ENCODE measurements around the gene NOS1AP. TPM values are rescaled to one million over a fixed set of nuclear protein-coding genes. Genes with fewer than 3 reads are reported as not detected.
A peak's percentile ranks its signal among the peaks of the same experiment; 100 is the strongest.

The NOS1AP gene
- total and polyA plus RNA-seq, 9 of the 15 experiments (the other 6 are each of a cell fraction or from before 2014, with no cell fraction given) = 0.07 to 1.5 (median 0.22) TPM

DNA sequence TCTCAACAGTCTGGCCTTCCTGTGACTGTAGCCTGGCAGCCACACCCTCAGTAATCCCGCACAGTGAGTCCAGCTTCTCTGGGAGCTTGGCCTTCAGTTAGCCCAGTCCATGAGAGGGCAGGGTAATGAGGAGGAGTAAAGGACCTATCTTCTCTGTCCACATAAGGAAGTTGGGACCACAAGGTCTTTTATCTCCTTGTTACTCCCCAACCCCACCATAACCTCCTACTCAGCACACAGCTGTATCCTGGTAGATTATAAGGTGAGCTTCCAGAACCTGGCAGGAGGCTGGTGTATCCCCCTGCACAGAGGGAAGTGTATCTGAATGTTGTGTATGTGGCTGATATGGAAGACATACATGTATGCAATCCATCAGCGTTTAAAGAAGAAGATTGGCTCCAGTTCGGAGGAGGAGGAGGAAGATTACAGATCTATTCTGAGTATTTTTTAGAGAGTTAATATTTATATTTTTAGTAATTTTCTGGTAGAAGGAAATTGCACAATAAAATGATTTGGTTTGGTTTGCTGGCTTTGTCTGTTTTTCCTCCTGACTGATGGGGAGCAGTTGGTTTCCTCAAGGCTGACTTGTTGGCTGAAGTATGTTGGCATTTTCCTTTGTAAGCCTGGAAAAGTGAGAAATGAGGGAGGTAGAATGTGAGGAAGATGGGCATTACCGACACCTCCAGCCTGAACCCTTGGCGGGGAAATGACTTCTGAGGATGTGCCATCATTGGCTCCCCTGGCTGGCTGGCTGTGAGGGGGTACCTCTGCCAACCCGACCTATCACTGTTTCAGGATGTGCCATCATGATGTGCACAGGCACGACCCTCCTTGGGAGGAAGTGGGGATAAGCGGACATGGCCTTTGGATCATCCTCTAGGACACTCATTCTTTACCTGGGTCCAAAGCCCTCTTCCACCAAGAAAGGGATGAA, 317.1 kb downstream of the NOS1AP start (continued):
- TF ChIP-seq POLR3G (IDR thresholded peaks at IDR 0.05; ENCODE audit: extremely low read depth, insufficient read length, insufficient replicate concordance) (no peak), EP300 (IDR thresholded peaks at IDR 0.05; ENCODE audit: low read length) (peak; percentile 98), TCFL5 (CRISPR knock-in tag; conservative IDR thresholded peaks at IDR 0.05) (no peak), ZNF282 (CRISPR knock-in tag; IDR thresholded peaks at IDR 0.05) (no peak), CBFA2T2 (conservative IDR thresholded peaks at IDR 0.05) (peak; percentile 99), KLF1 (tag; IDR thresholded peaks at IDR 0.05) (no peak), PYGO2 (tag; IDR thresholded peaks at IDR 0.05) (no peak), ETV1 (tag; conservative IDR thresholded peaks at IDR 0.05; ENCODE audit: low read depth) (peak; percentile 58; the same call in 1 of the 2 replicates), ZNF124 (CRISPR knock-in tag; IDR thresholded peaks at IDR 0.05) (no peak), TCF7L2 (IDR thresholded peaks at IDR 0.05; ENCODE audit: low read depth, low read length) (no peak), MEF2D (tag; conservative IDR thresholded peaks at IDR 0.05; ENCODE audit: low read depth) (no peak), LARP7 (IDR thresholded peaks at IDR 0.05) (no peak), ZNF212 (CRISPR knock-in tag; IDR thresholded peaks at IDR 0.05) (no peak), HNRNPL (IDR thresholded peaks at IDR 0.05; ENCODE audit: low read depth, low read length) (no peak), NCOA6 (IDR thresholded peaks at IDR 0.05) (peak; percentile 46; the same call in 1 of the 2 replicates), ZNF165 (CRISPR knock-in tag; IDR thresholded peaks at IDR 0.05; ENCODE audit: borderline replicate concordance) (no peak), PHF21A (IDR thresholded peaks at IDR 0.05; ENCODE audit: borderline replicate concordance, low read depth) (no peak; the same call in 1 of the 2 replicates), ZNF23 (CRISPR knock-in tag; IDR thresholded peaks at IDR 0.05) (no peak)
- TF ChIP-seq, protein P1, sequence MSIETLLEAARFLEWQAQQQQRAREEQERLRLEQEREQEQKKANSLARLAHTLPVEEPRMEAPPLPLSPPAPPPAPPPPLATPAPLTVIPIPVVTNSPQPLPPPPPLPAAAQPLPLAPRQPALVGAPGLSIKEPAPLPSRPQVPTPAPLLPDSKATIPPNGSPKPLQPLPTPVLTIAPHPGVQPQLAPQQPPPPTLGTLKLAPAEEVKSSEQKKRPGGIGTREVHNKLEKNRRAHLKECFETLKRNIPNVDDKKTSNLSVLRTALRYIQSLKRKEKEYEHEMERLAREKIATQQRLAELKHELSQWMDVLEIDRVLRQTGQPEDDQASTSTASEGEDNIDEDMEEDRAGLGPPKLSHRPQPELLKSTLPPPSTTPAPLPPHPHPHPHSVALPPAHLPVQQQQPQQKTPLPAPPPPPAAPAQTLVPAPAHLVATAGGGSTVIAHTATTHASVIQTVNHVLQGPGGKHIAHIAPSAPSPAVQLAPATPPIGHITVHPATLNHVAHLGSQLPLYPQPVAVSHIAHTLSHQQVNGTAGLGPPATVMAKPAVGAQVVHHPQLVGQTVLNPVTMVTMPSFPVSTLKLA (conservative IDR thresholded peaks at IDR 0.05) = peak in 1 of 2 experiments; percentile 68; a peak in 2 of 4 replicates
- TF ChIP-seq, protein P2, sequence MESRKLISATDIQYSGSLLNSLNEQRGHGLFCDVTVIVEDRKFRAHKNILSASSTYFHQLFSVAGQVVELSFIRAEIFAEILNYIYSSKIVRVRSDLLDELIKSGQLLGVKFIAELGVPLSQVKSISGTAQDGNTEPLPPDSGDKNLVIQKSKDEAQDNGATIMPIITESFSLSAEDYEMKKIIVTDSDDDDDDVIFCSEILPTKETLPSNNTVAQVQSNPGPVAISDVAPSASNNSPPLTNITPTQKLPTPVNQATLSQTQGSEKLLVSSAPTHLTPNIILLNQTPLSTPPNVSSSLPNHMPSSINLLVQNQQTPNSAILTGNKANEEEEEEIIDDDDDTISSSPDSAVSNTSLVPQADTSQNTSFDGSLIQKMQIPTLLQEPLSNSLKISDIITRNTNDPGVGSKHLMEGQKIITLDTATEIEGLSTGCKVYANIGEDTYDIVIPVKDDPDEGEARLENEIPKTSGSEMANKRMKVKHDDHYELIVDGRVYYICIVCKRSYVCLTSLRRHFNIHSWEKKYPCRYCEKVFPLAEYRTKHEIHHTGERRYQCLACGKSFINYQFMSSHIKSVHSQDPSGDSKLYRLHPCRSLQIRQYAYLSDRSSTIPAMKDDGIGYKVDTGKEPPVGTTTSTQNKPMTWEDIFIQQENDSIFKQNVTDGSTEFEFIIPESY (CRISPR knock-in tag; IDR thresholded peaks at IDR 0.05) = no peak
- TF ChIP-seq, protein P3, sequence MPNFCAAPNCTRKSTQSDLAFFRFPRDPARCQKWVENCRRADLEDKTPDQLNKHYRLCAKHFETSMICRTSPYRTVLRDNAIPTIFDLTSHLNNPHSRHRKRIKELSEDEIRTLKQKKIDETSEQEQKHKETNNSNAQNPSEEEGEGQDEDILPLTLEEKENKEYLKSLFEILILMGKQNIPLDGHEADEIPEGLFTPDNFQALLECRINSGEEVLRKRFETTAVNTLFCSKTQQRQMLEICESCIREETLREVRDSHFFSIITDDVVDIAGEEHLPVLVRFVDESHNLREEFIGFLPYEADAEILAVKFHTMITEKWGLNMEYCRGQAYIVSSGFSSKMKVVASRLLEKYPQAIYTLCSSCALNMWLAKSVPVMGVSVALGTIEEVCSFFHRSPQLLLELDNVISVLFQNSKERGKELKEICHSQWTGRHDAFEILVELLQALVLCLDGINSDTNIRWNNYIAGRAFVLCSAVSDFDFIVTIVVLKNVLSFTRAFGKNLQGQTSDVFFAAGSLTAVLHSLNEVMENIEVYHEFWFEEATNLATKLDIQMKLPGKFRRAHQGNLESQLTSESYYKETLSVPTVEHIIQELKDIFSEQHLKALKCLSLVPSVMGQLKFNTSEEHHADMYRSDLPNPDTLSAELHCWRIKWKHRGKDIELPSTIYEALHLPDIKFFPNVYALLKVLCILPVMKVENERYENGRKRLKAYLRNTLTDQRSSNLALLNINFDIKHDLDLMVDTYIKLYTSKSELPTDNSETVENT (CRISPR knock-in tag; IDR thresholded peaks at IDR 0.05) = no peak
